Spleen (tissue), 7 donors: ENCODE data around the gene MICB.
A peak's percentile ranks its signal among the peaks of the same experiment; 100 is the strongest.

ENCODE experiments used
- POLR2AphosphoS5 ChIP-seq, 3 donors: sonication (generic); formaldehyde crosslinking; IDR thresholded peaks; one replicate each; pipeline ENCODE4 v1.5.1; 2017; ENCODE audit warnings: antibody characterized with exemption in 3 of 3
- TF ChIP-seq, protein P1 (sequence below), 11 experiments: fragments of 200-600 bp in 7 of 11; fragments of 450-650 bp in 4 of 11; sonication (generic) in 4 of 11; IDR thresholded peaks in 8 of 11; conservative IDR thresholded peaks in 3 of 11; 1 replicate in 7 of 11; 2 replicates in 4 of 11; pipeline versions ENCODE4 v1.4.0 to v1.8.0; 2016 to 2021; ENCODE audit warnings: antibody characterized with exemption in 11 of 11, inconsistent platforms in 4 of 11, mild to moderate bottlenecking in 1 of 11
- donor health status: DM: no; HTN: no; CAD: no; lungs with moderate emphysema.
- donor health status: DM: no; HTN: no; CAD: no.
- donor health status: DM: no; HTN: no; CAD: no.

DNA sequence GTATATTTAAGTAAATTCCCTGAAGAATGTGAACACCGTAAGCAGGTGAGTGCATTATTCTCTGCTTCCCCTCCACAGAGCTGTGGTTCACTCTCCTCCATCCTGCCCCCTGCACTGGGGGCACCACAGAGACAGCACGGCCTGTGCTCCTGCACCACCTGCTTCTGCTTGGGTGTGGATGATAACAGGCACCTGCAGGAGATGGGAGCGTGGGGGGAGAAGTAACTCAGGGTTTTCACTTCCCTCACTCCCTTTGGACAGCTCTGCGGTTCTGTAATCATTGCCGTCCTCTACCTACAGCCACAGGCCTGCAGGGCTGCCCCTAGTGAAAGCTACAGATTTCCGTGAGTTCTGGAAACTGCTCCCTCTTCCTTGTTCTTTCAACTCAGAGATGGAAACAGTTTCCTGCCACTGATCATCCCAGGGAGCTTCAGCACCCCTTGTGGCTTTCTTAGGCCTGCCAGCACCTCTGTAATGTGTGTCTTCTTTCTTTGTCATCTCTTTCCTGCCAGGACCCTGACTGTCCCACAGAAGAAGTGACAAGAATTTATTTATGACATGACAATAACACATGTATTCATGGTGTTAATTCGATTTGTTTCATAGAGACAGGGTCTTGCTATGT lies 21.3 kb upstream of the MICB start:
- TF ChIP-seq, protein P1, sequence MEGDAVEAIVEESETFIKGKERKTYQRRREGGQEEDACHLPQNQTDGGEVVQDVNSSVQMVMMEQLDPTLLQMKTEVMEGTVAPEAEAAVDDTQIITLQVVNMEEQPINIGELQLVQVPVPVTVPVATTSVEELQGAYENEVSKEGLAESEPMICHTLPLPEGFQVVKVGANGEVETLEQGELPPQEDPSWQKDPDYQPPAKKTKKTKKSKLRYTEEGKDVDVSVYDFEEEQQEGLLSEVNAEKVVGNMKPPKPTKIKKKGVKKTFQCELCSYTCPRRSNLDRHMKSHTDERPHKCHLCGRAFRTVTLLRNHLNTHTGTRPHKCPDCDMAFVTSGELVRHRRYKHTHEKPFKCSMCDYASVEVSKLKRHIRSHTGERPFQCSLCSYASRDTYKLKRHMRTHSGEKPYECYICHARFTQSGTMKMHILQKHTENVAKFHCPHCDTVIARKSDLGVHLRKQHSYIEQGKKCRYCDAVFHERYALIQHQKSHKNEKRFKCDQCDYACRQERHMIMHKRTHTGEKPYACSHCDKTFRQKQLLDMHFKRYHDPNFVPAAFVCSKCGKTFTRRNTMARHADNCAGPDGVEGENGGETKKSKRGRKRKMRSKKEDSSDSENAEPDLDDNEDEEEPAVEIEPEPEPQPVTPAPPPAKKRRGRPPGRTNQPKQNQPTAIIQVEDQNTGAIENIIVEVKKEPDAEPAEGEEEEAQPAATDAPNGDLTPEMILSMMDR (IDR thresholded peaks at IDR 0.05 in 8 of 11, conservative IDR thresholded peaks at IDR 0.05 in 3 of 11) = no peak
- TF ChIP-seq POLR2AphosphoS5 (IDR thresholded peaks at IDR 0.05) = peak in 1 of 3 donors; percentile 67
